Adrenal gland (tissue), 5 donors: Measurements from ENCODE around the gene STRIT1.

ENCODE experiments used
- CTCF ChIP-seq, 6 experiments: fragments of 450-650 bp in 4 of 6; fragments of 200-600 bp in 2 of 6; sonication (generic) in 1 of 6; IDR thresholded peaks; 1 replicate in 5 of 6; 2 replicates in 1 of 6; pipeline versions ENCODE4 v1.5.1 to v1.8.0; 2016 to 2021; ENCODE audit warnings: antibody characterized with exemption in 6 of 6, mild to moderate bottlenecking in 2 of 6, moderate library complexity in 1 of 6
- POLR2A ChIP-seq, 2 donors: fragments of 450-650 bp; IDR thresholded peaks; one replicate each; pipeline ENCODE4 v1.6.1; 2017; ENCODE audit warnings: antibody characterized with exemption in 2 of 2, mild to moderate bottlenecking in 2 of 2, moderate library complexity in 1 of 2
- donor health status: DM: no; HTN: no; CAD: no.

GRCh38 chr3:155323063-155323666, 29.7 kb upstream of the STRIT1 start:
- TF ChIP-seq CTCF (IDR thresholded peaks at IDR 0.05) (peak; percentile 38 to 69 (median 59)), POLR2A (IDR thresholded peaks at IDR 0.05) (no peak)
